Epithelial cell of prostate (primary cell): ENCODE results near the gene FOXE1.
A peak's percentile ranks its signal among the peaks of the same experiment; 100 is the strongest.

ENCODE experiments used
- DNase-seq: peaks from one replicate; pipeline ENCODE4 v3.0.0-alpha.2; 2011; ENCODE audit warnings: low read depth, low spot score
- H3K27ac ChIP-seq: fragments of 450-650 bp; 2 replicates; pipeline ENCODE4 v1.5.1; 2017; ENCODE audit warnings: mild to moderate bottlenecking

Gene FOXE1

GRCh38 chr9:97847474-97848214 is 5.4 kb upstream of the FOXE1 start:
- no peak for DNase-seq

GRCh38 chr9:97848215-97848479 is 4.9 kb upstream of the FOXE1 start:
- H3K27ac ChIP-seq: no peak overlapping the region
- no peak for DNase-seq

More at GRCh38 chr9:97847474-97848214, 5.4 kb upstream of the FOXE1 start:
- H3K27ac ChIP-seq: no peak overlapping the region

- no peak overlapping the region for H3K27ac ChIP-seq
- no peak for DNase-seq
Measured at GRCh38 chr9:97848480-97849237, 4.4 kb upstream of the FOXE1 start.

GRCh38 chr9:97849980-97850379 is 3.0 kb upstream of the FOXE1 start:
- DNase-seq: no peak
- no peak overlapping the region for H3K27ac ChIP-seq

GRCh38 chr9:97850746-97851445 is 2.1 kb upstream of the FOXE1 start:
- no peak overlapping the region for H3K27ac ChIP-seq
- no peak for DNase-seq

- no peak overlapping the region for H3K27ac ChIP-seq
- DNase-seq: no peak
Measured at GRCh38 chr9:97851446-97851883, 1.6 kb upstream of the FOXE1 start.

GRCh38 chr9:97852001-97852398 is 1.0 kb upstream of the FOXE1 start:
- H3K27ac ChIP-seq: no peak overlapping the region
- DNase-seq: no peak

GRCh38 chr9:97852399-97853055 is 499 bp upstream of the FOXE1 start:
- no peak for DNase-seq
- no peak overlapping the region for H3K27ac ChIP-seq

- peak; percentile 16 for DNase-seq
- no peak overlapping the region for H3K27ac ChIP-seq
Measured at GRCh38 chr9:97853844-97854695, 1.0 kb downstream of the FOXE1 start.

- H3K27ac ChIP-seq: no peak overlapping the region
- DNase-seq: no peak
Measured at GRCh38 chr9:97854696-97855485, 1.9 kb downstream of the FOXE1 start.

GRCh38 chr9:97855486-97855875 is 2.5 kb downstream of the FOXE1 start:
- H3K27ac ChIP-seq: no peak overlapping the region
- no peak for DNase-seq

- no peak for DNase-seq
- H3K27ac ChIP-seq: no peak overlapping the region
Measured at GRCh38 chr9:97855899-97856298, 2.9 kb downstream of the FOXE1 start.

- DNase-seq: no peak
- H3K27ac ChIP-seq: no peak overlapping the region
Measured at GRCh38 chr9:97856857-97857605, 4.0 kb downstream of the FOXE1 start.

GRCh38 chr9:97857606-97858392 is 4.8 kb downstream of the FOXE1 start:
- DNase-seq: no peak
- H3K27ac ChIP-seq: no peak overlapping the region

GRCh38 chr9:97858393-97858713 is 5.3 kb downstream of the FOXE1 start:
- DNase-seq: no peak
- H3K27ac ChIP-seq: no peak overlapping the region

GRCh38 chr9:97858826-97859225 is 5.8 kb downstream of the FOXE1 start:
- DNase-seq: no peak
- H3K27ac ChIP-seq: no peak overlapping the region

- H3K27ac ChIP-seq: no peak overlapping the region
- DNase-seq: no peak
Measured at GRCh38 chr9:97859346-97859745, 6.3 kb downstream of the FOXE1 start.
